GM08714 (cell line): ENCODE results near the gene E2F4.

Experiments used
- H3K4me3 ChIP-seq: fragments of 200-500 bp; sonication (Bioruptor generic); 2 replicates; pipeline ENCODE4 v1.5.1; 2014; ENCODE audit warnings: mild to moderate bottlenecking, low read length, inconsistent platforms
- ZNF274 ChIP-seq: IDR thresholded peaks from 2 replicates; pipeline ENCODE4 v1.6.1; 2012; ENCODE audit warnings: mild to moderate bottlenecking, low read depth, low read length

E2F4 gene

DNA sequence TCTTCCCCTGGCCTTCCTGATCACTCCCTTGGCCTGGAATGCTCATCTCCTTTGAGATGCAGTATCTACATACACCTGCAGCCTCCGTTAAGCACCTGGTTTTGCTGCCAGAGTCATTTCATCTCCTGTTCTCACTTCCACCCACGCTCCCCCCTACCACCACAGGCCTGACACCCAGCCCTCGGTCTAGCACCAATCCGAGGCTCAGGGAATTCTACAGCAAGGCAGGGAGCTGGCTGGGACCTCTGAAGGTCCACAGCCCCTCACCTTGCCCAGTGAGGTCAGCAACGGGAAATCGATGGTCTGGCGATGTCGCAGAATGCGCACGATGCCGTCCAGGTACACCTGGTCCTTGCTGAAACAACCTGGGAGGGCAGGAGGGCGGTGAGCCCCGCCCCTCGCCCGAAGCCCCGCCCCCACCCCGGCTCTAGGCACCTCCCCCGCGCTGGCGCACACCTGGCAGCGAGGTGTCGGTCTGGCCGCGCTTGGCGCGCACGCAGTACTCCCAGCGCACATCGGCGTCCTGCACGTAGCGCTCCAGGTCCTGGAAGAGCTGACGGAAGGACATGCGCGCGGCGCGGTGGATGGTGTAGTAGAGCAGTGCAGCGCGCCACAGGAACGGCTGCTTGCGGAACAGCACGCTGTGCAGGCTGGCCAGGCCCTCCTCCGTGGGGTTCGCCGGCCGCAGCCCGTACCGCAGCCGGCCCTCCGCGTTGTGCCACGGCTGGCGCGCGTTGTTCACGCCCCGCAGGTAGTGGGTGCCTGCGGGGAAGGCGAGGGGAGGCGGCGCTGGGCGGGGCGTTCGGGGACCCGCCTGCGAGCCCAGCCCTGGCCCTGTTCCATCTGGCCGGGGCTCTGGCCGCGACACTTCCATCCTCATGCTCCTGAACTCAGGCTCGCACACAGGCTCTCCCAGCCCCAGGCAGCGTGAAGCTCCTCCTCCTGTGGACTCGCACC is 13.9 kb upstream of the E2F4 start:
- no peak overlapping the region; the same call in 1 of the 2 replicates for H3K4me3 ChIP-seq
- TF ChIP-seq ZNF274 = no peak

DNA sequence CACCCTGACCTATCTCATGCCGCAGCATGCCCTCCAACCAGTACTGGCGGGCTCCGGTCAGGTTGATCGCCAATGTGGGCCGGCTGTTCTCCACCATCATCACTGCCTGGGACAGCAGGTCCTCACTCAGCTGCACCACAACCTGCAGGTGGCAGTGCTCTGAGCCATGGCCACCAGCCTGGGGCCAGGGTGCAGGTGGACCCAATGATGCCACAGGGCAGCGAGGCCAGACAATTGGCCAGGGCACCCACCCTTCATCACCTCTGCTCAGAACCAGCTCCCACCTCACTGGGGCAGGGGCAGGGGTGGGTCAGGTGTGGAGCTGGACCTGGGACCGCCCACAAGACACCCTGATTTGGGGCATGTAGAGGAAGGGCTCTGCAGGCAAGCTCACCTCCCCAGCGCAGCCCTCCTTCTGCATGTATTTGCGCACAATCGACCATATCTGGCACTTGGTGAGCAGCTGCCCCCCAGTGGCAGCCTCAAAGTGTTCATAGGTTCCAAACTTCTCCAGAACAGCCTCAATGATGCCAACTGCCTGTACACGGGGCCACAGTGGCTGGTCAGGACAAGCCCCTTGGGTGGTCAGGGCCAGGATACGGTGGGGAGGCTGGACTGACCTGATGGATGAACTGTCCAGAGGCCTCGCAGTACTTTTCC is 12.4 kb upstream of the E2F4 start:
- TF ChIP-seq ZNF274 = no peak

GRCh38 chr16:67180166-67180565 is 11.8 kb upstream of the E2F4 start:
- TF ChIP-seq ZNF274 = no peak
- no peak overlapping the region for H3K4me3 ChIP-seq

More for the DNA sequence above, 12.4 kb upstream of the E2F4 start:
- H3K4me3 ChIP-seq = no peak overlapping the region

DNA sequence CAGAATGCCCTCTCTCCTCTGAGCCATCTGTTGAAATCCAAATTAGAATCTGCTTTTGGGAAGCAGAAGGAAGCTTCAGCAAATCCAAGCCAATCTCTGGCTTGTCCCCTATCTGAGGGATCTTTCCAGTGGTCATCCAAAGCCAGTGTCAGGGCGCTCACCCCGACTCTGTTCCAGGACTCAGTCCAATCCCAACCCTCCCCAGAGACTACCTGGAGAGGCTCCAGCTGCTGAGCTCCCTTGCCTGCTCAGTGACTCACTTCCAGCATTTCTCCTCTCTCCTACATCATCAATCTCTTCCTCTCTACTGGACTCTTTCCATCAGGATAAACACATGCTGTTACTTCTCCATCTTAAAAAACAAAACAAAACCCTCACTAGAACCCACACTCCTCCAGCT is 10.6 kb upstream of the E2F4 start:
- no peak overlapping the region for H3K4me3 ChIP-seq
- TF ChIP-seq ZNF274 = no peak

DNA sequence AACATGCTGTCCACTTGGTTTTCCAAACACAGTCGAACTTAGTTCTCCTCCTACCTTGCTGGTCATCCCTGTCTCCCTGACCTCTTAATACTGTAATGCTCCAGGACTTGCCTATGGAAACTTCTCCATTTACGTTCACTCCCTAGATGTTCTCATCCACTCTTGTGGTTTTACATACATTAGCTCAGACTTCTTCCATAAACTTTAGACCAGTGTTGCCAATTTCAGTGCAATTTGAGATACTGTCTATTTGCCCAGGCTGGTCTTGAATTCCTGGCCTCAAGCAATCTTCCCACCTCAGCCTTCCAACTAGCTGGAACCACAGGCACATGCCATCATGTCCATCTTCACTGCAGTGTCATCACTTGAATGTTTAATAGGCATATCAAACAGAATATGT is 9.7 kb upstream of the E2F4 start:
- no peak overlapping the region for H3K4me3 ChIP-seq

DNA sequence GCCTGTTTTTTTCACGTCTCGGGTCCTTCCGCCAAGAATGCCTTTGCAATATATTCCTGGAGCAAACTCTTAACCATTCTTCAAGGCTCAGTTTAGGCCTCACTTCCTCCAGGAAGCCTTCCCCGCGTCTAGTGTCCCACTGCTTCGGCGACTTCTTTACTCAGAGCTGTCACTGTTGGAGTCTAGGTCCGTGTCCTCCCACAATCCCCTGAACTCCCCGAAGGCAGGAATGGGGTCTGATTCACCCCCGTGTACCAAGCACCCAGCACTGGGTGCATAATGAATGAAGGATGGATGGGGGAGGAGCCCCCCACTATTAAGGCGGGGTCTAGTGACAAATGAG is 8.7 kb upstream of the E2F4 start:
- TF ChIP-seq ZNF274 = no peak
- peak overlapping the region; percentile 61 for H3K4me3 ChIP-seq

More for the DNA sequence above, 9.7 kb upstream of the E2F4 start:
- TF ChIP-seq ZNF274 = no peak

- peak within 1 kb of the TSS; percentile 61 for H3K4me3 ChIP-seq
- no peak for TF ChIP-seq ZNF274
Observed at GRCh38 chr16:67183627-67184452, 8.1 kb upstream of the E2F4 start, which contains the start of gene MATCAP1. Gene MATCAP1, minus strand, starts transcription at chr16:67183963. Its CDS starts 3,353 bp downstream, at chr16:67180610.

DNA sequence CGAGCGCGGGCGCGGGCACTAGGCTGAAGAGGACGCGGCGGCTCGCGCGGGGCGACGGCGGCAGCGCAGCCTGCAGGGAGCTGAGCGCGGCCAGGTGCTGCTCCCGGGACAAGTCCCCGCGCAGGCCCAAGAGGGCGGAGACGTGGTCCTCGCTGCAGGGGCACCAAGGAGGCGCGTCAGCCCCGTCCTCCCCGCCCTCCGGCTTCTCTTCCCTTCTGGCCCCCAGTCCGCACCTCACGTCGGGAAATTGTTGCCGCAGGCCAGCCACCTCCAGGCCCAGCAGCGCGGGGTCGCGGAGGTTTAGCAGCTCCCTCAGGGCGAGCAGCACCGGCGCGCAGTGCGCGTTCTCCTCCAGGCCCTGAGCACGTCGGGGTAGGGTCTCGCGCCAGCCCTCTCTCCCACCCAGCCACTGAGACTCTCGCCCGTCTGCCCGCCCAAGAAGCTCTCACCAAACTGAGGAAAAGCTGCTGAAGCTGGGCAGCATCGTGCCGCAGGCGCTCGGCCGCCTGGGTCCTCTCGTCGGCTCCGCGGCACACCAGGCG is 7.4 kb upstream of the E2F4 start:
- H3K4me3 ChIP-seq = peak overlapping the region; percentile 61; the same call in 1 of the 2 replicates
- TF ChIP-seq ZNF274 = no peak

- H3K4me3 ChIP-seq = no peak overlapping the region
Observed at GRCh38 chr16:67184995-67185650, 6.8 kb upstream of the E2F4 start.

DNA sequence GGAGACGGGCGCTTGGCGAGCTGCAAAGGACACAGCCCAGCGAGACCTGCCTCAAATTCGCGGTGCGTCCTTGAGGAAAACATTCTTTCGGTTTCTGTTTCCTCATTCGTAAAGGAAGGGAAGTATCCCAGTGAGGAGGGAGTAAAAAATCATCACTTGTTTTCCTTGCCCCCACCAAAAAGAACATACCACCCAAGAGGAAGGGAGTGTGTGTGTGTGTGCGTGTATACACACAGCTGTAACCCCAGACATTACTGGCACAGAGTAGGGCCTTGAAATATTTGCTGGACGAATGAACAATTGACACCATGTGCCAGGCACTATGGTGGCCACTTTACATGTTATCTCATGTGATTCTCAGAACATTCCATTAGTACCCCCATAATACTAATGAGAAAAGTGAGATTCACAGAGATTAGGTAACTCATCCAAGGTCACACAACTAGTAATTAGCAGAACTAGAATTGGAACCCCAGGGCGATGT is 6.3 kb upstream of the E2F4 start:
- no peak for TF ChIP-seq ZNF274
- H3K4me3 ChIP-seq = no peak overlapping the region

More at GRCh38 chr16:67184995-67185650, 6.8 kb upstream of the E2F4 start:
- no peak for TF ChIP-seq ZNF274

DNA sequence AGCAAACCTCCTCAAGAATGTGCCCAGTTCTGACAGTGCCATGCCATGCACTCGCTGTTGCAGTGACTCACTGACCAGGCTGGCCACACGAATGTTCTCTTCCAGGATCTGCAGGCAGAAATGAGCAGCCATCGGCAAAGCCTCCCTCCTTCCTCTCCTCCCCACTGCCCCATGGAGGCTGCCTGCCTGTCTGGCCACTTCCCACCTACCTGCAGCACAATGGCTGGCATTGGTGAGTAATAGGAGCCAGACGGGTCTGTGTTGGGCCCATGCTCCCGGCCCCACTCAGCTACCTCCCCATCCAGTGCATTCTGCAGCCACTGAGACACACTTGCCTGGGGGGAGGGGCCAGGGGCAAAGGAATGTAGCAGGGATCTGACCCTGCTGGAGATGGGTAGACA is 5.4 kb upstream of the E2F4 start:
- no peak overlapping the region for H3K4me3 ChIP-seq
- no peak for TF ChIP-seq ZNF274

DNA sequence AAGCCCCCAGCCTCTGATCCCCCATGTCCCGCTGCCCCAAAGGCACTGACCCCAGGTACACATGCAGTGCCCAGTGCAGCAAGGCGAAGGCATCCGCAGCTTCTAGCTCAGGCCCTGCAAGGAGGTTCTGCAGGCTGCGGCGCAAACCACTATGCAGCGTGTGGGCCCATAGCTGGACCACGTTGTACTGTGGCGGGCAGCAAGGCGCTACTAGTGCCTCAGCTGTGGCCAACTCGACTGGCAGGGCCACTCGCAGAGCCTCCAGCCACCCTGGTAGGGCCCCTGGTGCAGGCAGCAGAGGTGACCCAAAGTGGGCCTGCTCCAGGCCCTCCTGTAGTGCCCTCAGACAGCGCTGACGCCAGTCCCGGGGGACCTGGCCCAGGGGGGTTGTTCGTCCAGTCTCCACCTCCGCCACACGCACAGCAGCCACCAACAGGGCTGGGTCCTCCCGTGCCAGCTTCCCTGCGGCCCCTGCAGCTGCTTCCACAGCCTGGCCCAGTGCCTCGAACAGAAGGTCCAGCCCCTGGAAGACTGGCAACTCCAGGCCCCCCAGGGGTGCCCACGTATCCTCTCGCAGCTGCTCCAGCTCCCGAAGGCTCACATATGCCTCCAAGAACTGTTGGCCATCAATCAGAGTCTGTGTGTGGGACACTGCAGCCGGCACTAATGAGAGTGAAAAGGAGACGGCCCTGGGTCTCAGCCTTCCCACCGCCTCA is 4.6 kb upstream of the E2F4 start:
- no peak overlapping the region for H3K4me3 ChIP-seq
- no peak for TF ChIP-seq ZNF274

DNA sequence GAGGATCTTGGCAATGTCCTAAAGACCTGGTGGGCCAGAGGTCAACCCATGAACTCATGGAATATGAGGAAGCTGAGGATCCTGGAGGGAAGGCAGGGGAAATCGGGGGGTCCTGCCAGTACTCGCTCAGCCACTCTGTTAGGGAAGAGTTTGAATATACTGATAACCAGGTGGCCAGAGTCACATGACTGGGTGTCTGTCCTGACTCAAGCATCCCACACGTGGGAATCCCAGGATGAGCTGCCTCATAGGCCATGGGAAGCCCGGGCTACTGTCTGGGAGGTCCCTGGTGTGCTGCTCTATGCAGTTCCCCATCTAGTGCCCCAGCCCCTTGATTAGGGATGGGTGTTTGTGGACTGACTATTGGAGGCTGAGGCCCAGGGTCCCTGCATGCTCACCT is 3.6 kb upstream of the E2F4 start:
- no peak for TF ChIP-seq ZNF274
- no peak overlapping the region for H3K4me3 ChIP-seq
